Gastroesophageal sphincter (tissue), 3 donors: ENCODE results near the gene TMEM248.
"Not testable (repeated sequence)": the region's sequence is repeated elsewhere in the genome, so short reads cannot be mapped to it uniquely, and the experiment has no call there.

Experiments used
- EP300 ChIP-seq: sonication (generic); formaldehyde crosslinking; IDR thresholded peaks from one replicate; pipeline ENCODE4 v1.6.1; 2017; ENCODE audit warnings: antibody characterized with exemption, mild to moderate bottlenecking
- POLR2A ChIP-seq, 2 donors: fragments of 450-650 bp; IDR thresholded peaks; one replicate each; pipeline ENCODE4 v1.6.1; 2017; ENCODE audit warnings: antibody characterized with exemption in 2 of 2, mild to moderate bottlenecking in 2 of 2, moderate library complexity in 1 of 2
- POLR2AphosphoS5 ChIP-seq: sonication (generic); formaldehyde crosslinking; IDR thresholded peaks from one replicate; pipeline ENCODE4 v1.6.1; 2017; ENCODE audit warnings: antibody characterized with exemption
- TF ChIP-seq, protein P1 (sequence below), 4 experiments: fragments of 200-600 bp in 2 of 4; fragments of 450-650 bp in 2 of 4; sonication (generic) in 1 of 4; IDR thresholded peaks; one replicate each; pipeline ENCODE4 v1.5.1; 2017 to 2019; ENCODE audit warnings: antibody characterized with exemption in 4 of 4, mild to moderate bottlenecking in 2 of 4, moderate library complexity in 2 of 4

DNA sequence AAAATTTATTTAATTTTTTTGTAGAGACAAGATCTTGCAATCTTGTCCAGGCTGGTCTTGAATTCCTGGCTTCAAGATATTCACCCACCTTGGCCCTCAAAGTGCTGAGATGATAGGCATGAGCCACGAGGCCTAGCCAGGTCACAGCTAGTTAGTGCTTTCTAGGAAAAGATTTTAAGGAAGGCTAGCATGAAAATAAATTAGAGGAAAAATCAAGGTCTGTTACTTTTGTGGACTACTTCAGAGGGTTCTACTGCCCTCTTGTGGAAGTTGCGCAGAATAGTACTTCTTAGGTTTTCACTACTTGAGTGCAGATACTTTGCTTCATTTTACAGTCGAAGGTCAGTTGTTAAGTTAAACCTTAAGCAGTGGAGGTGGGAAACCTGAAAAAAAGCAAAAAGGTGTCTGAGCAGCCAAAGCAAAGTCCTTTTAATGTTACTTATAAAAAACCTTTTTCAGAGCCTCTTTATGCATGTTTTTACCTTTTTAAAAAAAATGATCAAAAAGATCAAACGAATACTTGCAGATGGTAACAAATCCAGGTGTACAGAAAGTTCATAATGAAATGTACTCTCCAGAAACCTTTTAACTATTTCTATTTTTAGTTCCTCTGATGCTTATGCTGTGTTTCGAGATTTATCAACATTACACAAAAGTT is 79.7 kb downstream of the TMEM248 start:
- TF ChIP-seq, protein P1, sequence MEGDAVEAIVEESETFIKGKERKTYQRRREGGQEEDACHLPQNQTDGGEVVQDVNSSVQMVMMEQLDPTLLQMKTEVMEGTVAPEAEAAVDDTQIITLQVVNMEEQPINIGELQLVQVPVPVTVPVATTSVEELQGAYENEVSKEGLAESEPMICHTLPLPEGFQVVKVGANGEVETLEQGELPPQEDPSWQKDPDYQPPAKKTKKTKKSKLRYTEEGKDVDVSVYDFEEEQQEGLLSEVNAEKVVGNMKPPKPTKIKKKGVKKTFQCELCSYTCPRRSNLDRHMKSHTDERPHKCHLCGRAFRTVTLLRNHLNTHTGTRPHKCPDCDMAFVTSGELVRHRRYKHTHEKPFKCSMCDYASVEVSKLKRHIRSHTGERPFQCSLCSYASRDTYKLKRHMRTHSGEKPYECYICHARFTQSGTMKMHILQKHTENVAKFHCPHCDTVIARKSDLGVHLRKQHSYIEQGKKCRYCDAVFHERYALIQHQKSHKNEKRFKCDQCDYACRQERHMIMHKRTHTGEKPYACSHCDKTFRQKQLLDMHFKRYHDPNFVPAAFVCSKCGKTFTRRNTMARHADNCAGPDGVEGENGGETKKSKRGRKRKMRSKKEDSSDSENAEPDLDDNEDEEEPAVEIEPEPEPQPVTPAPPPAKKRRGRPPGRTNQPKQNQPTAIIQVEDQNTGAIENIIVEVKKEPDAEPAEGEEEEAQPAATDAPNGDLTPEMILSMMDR (IDR thresholded peaks at IDR 0.05) = peak in 2 of 4 experiments; percentile 22 to 47
- not testable (repeated sequence) for TF ChIP-seq POLR2A (IDR thresholded peaks at IDR 0.05); EP300; POLR2AphosphoS5
